DMS79 (cell line): ENCODE data around the gene TIMM8B.
A peak's percentile ranks its signal among the peaks of the same experiment; 100 is the strongest.
"Not testable (repeated sequence)": the region's sequence is repeated elsewhere in the genome, so short reads cannot be mapped to it uniquely, and the experiment has no call there.

Source experiments
- DNase-seq: peaks from one replicate; lab custom pipeline; 2025; lab: John Stamatoyannopoulos, UW

Gene TIMM8B

GRCh38 chr11:112082729-112083128 lies 3.8 kb downstream of the TIMM8B start:
- no peak for DNase-seq

- DNase-seq = peak; percentile 94
These were observed 12.4 kb downstream of the TIMM8B start, which contains the start of the genes NKAPD1 and PIH1D2 for GRCh38 chr11:112073941-112074811. NKAPD1 (plus strand) TSS chr11:112074299; CDS start chr11:112075575, 1,276 bp downstream. PIH1D2 (minus strand) TSS chr11:112074017; CDS start chr11:112073174, 843 bp downstream.

GRCh38 chr11:112062923-112063322 lies 23.6 kb downstream of the TIMM8B start:
- DNase-seq = no peak

GRCh38 chr11:112058103-112058502 lies 28.5 kb downstream of the TIMM8B start:
- DNase-seq = no peak

GRCh38 chr11:112057170-112057569 lies 29.4 kb downstream of the TIMM8B start:
- no peak for DNase-seq

GRCh38 chr11:112051768-112052167 lies 34.8 kb downstream of the TIMM8B start:
- no peak for DNase-seq

- no peak for DNase-seq
These were observed 35.8 kb downstream of the TIMM8B start for GRCh38 chr11:112050721-112051120.

- DNase-seq = no peak
These were observed 36.8 kb downstream of the TIMM8B start for GRCh38 chr11:112049777-112050176.

GRCh38 chr11:112048256-112048655 lies 38.3 kb downstream of the TIMM8B start:
- DNase-seq = not testable (repeated sequence)

- DNase-seq = not testable (repeated sequence)
These were observed 39.9 kb downstream of the TIMM8B start for GRCh38 chr11:112046647-112047046.

GRCh38 chr11:112044961-112045360 lies 41.6 kb downstream of the TIMM8B start:
- no peak for DNase-seq

- no peak for DNase-seq
These were observed 43.6 kb downstream of the TIMM8B start for GRCh38 chr11:112042961-112043304.

- DNase-seq = no peak
These were observed 44.2 kb downstream of the TIMM8B start for GRCh38 chr11:112042161-112042960.

- no peak for DNase-seq
These were observed 49.0 kb downstream of the TIMM8B start for GRCh38 chr11:112037527-112037926.
